T-cell (primary cell): ENCODE results near the gene TSPO. TPM values are rescaled to one million over a fixed set of nuclear protein-coding genes. Genes with fewer than 3 reads are reported as not detected.

ENCODE experiments used
- ATAC-seq, 4 experiments: fragments of 200-7000 bp in 3 of 4; fragments of 150-1000 bp in 1 of 4; cut with Tn5 transposase; replicated peaks in 1 of 4; 1 replicate in 3 of 4; 2 replicates in 1 of 4; pipeline ENCODE4 v1.10.0; 2021; ENCODE audit warnings: moderate library complexity in 3 of 4, mild to moderate bottlenecking in 2 of 4, moderate number of reproducible peaks in 1 of 4
- CTCF ChIA-PET, 2 donors: fragments of 300-600 bp; sonication (Branson Sonifier 250); formaldehyde crosslinking; loops; one replicate each; lab custom pipeline; 2022; ENCODE audit warnings: antibody characterized with exemption in 2 of 2; lab: Charles Lee
- POLR2A ChIA-PET, 2 donors: fragments of 300-600 bp; sonication (Branson Sonifier 250); formaldehyde crosslinking; loops; one replicate each; lab custom pipeline; 2022; ENCODE audit warnings: antibody characterized with exemption in 2 of 2; lab: Charles Lee
- DNase-seq, 35 experiments: peaks; one replicate each; pipeline versions ENCODE4 v3.0.0 to v3.0.0-alpha.2; 2013 to 2023
- H3K27ac ChIP-seq: one replicate; pipeline ENCODE4 v1.5.1; 2013; ENCODE audit warnings: low read length
- H3K27me3 ChIP-seq, 2 experiments: replicated peaks in 1 of 2; 1 replicate in 1 of 2; 2 replicates in 1 of 2; pipeline versions ENCODE4 v1.6.1 to v1.7.0; 2013; ENCODE audit warnings: low read length in 1 of 2, mixed read lengths in 1 of 2; ENCODE audit not compliant: control insufficient read depth in 2 of 2, insufficient read depth in 2 of 2; ENCODE audit errors: extremely low read depth in 1 of 2
- H3K36me3 ChIP-seq, 2 donors: 1 replicate in 1 of 2; 2 replicates in 1 of 2; pipeline versions ENCODE4 v1.6.1 to v1.7.0; 2013; ENCODE audit warnings: low read length in 1 of 2; ENCODE audit not compliant: control insufficient read depth in 2 of 2, insufficient read depth in 1 of 2; ENCODE audit errors: extremely low read depth in 1 of 2
- H3K4me1 ChIP-seq, 2 experiments: 1 replicate in 1 of 2; 2 replicates in 1 of 2; pipeline versions ENCODE4 v1.6.1 to v1.7.0; 2013; ENCODE audit warnings: low read length in 2 of 2, mixed read lengths in 1 of 2; ENCODE audit not compliant: insufficient read depth in 2 of 2, control insufficient read depth in 1 of 2; ENCODE audit errors: extremely low read depth in 1 of 2
- H3K4me3 ChIP-seq, 2 donors: 1 replicate in 1 of 2; 2 replicates in 1 of 2; pipeline versions ENCODE4 v1.5.1 to v1.7.0; 2013; ENCODE audit warnings: mild to moderate bottlenecking in 2 of 2, low read length in 1 of 2, moderate library complexity in 1 of 2; ENCODE audit not compliant: control insufficient read depth in 1 of 2; ENCODE audit errors: extremely low read depth in 1 of 2
- H3K9me3 ChIP-seq: 2 replicates; pipeline ENCODE4 v1.7.0; 2013
- H3K27ac Mint-ChIP-seq, 2 donors: one replicate each; pipeline ENCODE4 v1.8.0; 2020 to 2021; ENCODE audit warnings: mild to moderate bottlenecking in 2 of 2, mixed read lengths in 2 of 2
- H3K27me3 Mint-ChIP-seq, 2 donors: one replicate each; pipeline ENCODE4 v1.8.0; 2021 to 2022; ENCODE audit warnings: mixed read lengths in 2 of 2
- H3K36me3 Mint-ChIP-seq: one replicate; pipeline ENCODE4 v1.8.0; 2021; ENCODE audit warnings: mixed read lengths
- H3K4me1 Mint-ChIP-seq, 3 donors: one replicate each; pipeline ENCODE4 v1.8.0; 2020 to 2022; ENCODE audit warnings: mixed read lengths in 3 of 3, mild to moderate bottlenecking in 1 of 3
- H3K4me3 Mint-ChIP-seq, 3 donors: one replicate each; pipeline ENCODE4 v1.8.0; 2020 to 2022; ENCODE audit warnings: mild to moderate bottlenecking in 3 of 3, mixed read lengths in 3 of 3, moderate library complexity in 3 of 3
- H3K9me3 Mint-ChIP-seq, 3 donors: one replicate each; pipeline ENCODE4 v1.8.0; 2020 to 2022; ENCODE audit warnings: mixed read lengths in 3 of 3
- WGBS: methylation state at CpG from one replicate; pipeline ENCODE4 v1.1.5; 2013; ENCODE audit warnings: missing lambda C conversion rate; ENCODE audit not compliant: insufficient coverage; 5-methylcytosine and 5-hydroxymethylcytosine counted together
- total RNA-seq, 35 experiments: library from RNA in 6 of 35; stranded (reverse) in 6 of 35; fragments of 120-200 nt in 1 of 35; gene quantifications; one replicate each; pipeline versions ENCODE4 v1.2.1 to v1.2.4 and lab custom pipeline; 2013 to 2026

The TSPO gene
- total RNA-seq, 5 donors from 2014 or later (not counting 1 experiment from before 2014, with no cell fraction given), result 50.2 to 128 (median 101) TPM

- DNase-seq (no peak), ATAC-seq (peak in 1 of 4 experiments; percentile 44)
- H3K4me1 ChIP-seq, result peaks cover 0 to 3% of the 10 kb centered on the region in 2 experiments
- CTCF ChIA-PET, result no interaction called here
- H3K36me3 Mint-ChIP-seq, result peaks cover 12% of the 10 kb centered on the region
- H3K9me3 Mint-ChIP-seq, result no peaks in the 10 kb centered on the region
- no peak overlapping the region for H3K27ac Mint-ChIP-seq
- no peak overlapping the region for H3K27ac ChIP-seq
- H3K4me1 Mint-ChIP-seq, result peaks cover 0 to 4% (median 2%) of the 10 kb centered on the region in 3 donors
- H3K9me3 ChIP-seq, result no peaks in the 10 kb centered on the region
- 54% methylated on average over 17 of the region's 20 CpGs for WGBS
- H3K36me3 ChIP-seq, result peaks cover 13 to 17% of the 10 kb centered on the region in 2 donors
- H3K27me3 Mint-ChIP-seq, result no peaks in the 10 kb centered on the region
- H3K27me3 ChIP-seq, result peaks cover 0 to 6% of the 10 kb centered on the region in 2 experiments
- no peak overlapping the region for H3K4me3 Mint-ChIP-seq
- H3K4me3 ChIP-seq, result no peak overlapping the region
- POLR2A ChIA-PET, result no interaction called here
Measured at GRCh38 chr22:43128928-43129424, 22.4 kb upstream of the TSPO start.

DNA sequence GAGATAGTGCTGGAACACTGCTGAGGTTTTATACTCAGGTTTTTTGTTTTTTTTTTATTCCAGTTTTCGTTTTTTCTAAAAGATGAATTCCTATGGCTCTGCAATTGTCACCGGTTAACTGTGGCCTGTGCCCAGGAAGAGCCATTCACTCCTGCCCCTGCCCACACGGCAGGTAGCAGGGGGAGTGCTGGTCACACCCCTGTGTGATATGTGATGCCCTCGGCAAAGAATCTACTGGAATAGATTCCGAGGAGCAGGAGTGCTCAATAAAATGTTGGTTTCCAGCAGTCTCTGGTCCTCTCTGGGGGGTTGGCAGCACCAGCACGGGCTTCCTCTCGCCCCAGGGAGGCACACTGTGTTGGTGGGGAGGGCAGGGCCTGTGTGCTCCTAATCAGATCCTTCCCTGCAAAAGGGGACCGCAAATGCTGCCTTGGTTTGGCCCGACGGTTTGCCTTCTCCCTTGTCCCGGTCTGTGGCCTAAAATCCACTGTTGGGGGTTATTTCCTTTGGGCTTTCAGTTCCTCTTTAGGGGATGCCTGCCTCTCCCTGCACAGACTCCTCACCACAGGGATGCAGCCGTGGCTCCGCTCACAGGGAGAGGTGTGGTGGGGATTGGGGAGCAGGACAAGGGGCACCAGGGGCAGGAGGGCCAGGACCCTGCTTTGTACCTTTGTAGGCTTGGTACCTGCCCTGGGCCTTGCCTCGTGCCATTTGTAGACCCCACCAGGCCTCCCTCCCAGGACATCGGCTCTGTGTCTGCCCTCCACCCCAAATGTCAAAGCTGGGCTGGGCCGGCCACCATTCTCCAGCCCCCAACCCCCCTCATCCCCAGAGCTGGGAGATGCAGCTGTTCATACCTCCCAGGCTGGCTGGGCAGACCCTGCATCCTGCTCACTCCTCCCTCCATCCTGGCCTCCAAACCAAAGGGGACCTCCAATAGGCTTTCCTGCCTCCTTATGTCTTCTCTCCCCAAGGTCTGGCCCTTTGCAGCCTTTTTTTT is 21.6 kb upstream of the TSPO start:
- Histone ChIP-seq H3K27me3 (peaks cover 0 to 6% of the 10 kb centered on the region in 2 experiments), H3K4me3 (no peak overlapping the region), H3K27ac (no peak overlapping the region), H3K4me1 (peaks cover 0 to 3% of the 10 kb centered on the region in 2 experiments), H3K36me3 (peaks cover 16 to 19% of the 10 kb centered on the region in 2 donors), H3K9me3 (no peaks in the 10 kb centered on the region)
- Mint-ChIP-seq H3K9me3 (no peaks in the 10 kb centered on the region), H3K4me1 (peaks cover 0 to 4% (median 2%) of the 10 kb centered on the region in 3 donors), H3K27me3 (no peaks in the 10 kb centered on the region), H3K27ac (no peak overlapping the region), H3K36me3 (peaks cover 13% of the 10 kb centered on the region), H3K4me3 (no peak overlapping the region)
- CTCF ChIA-PET, result no interaction called here
- DNase-seq, result no peak
- ATAC-seq, result no peak
- WGBS, result 79% methylated on average over 7 of the region's 16 CpGs
- POLR2A ChIA-PET, result no interaction called here

DNA sequence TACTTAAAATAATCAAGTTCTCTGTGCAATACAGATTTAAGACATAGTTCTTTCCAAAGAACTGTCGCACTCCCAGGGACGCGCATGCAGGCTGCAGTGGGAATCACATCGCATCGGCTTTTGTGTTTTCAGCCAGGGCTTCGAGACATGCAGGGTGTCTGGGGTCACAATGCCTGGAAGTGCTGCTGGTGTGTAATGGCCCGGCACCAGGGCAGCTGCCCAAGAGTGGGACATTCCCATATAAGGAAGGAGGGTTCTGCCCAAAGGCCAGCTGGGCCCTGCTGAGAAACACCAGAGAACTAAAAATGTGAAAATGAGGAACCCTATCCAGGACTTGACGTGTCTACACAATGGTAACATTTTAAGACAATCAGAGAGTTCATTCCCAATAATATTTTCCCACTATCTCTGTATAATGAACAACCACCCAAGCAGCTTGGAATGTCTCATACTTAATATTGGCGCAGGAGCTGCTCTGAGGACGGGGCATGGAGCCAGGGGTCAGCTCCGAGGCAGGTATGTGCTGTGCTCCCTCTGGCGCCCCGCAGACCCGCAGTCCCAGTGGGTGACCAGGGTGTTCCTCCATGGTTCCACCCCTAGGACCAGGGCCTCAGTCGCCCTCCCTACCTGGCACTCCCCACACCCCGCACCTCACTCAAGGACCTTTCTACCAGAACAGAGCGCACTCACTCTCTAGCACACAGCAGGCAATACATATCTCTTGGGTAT is 19.4 kb upstream of the TSPO start:
- POLR2A ChIA-PET, result no interaction called here
- peaks cover 18% of the 10 kb centered on the region for H3K36me3 Mint-ChIP-seq

GRCh38 chr22:43133401-43133800 is 18.0 kb upstream of the TSPO start:
- Mint-ChIP-seq H3K27me3 (no peaks in the 10 kb centered on the region), H3K4me1 (peaks cover 0 to 4% (median 3%) of the 10 kb centered on the region in 3 donors), H3K27ac (no peak overlapping the region), H3K36me3 (peaks cover 26% of the 10 kb centered on the region), H3K9me3 (no peaks in the 10 kb centered on the region), H3K4me3 (no peak overlapping the region)
- DNase-seq (no peak), ATAC-seq (no peak)
- H3K4me1 ChIP-seq, result peaks cover 0 to 4% of the 10 kb centered on the region in 2 experiments
- H3K27ac ChIP-seq, result no peak overlapping the region
- WGBS, result 86% methylated on average over 4 of the region's 9 CpGs
- no peaks in the 10 kb centered on the region for H3K9me3 ChIP-seq
- ChIA-PET CTCF (no interaction called here), POLR2A (no interaction called here)
- H3K27me3 ChIP-seq, result peaks cover 0 to 6% of the 10 kb centered on the region in 2 experiments
- H3K4me3 ChIP-seq, result no peak overlapping the region
- peaks cover 21 to 41% of the 10 kb centered on the region in 2 donors for H3K36me3 ChIP-seq

More for the DNA sequence above, 19.4 kb upstream of the TSPO start:
- Histone ChIP-seq H3K4me3 (no peak overlapping the region), H3K4me1 (peaks cover 0 to 6% of the 10 kb centered on the region in 2 experiments), H3K9me3 (no peaks in the 10 kb centered on the region), H3K27ac (no peak overlapping the region), H3K27me3 (peaks cover 0 to 6% of the 10 kb centered on the region in 2 experiments), H3K36me3 (peaks cover 21 to 32% of the 10 kb centered on the region in 2 donors)
- DNase-seq (no peak), ATAC-seq (no peak)
- CTCF ChIA-PET, result interaction anchor here in 1 of 2 donors (0.5 kb wide), 1 partner anchor 13 kb away, joined by 4 read pairs; no protein-coding TSS in a partner anchor
- Mint-ChIP-seq H3K27ac (no peak overlapping the region), H3K4me3 (no peak overlapping the region), H3K9me3 (no peaks in the 10 kb centered on the region), H3K4me1 (peaks cover 3 to 4% (median 4%) of the 10 kb centered on the region in 3 donors), H3K27me3 (no peaks in the 10 kb centered on the region)
- WGBS, result 97% methylated on average over 15 of the region's 17 CpGs

DNA sequence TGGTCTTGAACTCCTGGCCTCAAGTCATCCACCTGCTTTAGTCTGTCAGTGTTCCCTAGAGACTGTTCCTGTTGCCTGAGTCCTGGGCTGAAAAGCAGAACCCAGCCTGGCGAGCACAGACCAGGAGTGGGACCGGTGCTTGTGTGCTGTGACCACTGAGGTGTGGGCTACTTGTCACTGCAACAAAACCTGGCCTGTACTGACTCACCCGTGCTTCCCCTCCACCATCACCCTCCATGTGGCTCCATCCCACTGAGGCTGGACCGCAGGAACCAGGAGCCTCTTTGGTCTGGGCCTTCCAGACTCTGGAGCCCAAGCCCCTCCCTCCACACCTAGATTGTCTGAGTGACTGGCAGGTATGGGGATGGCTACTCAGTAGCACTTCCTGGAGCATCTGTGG is 16.8 kb upstream of the TSPO start:
- CTCF ChIA-PET, result no interaction called here
- Mint-ChIP-seq H3K4me1 (peaks cover 0 to 5% (median 3%) of the 10 kb centered on the region in 3 donors), H3K9me3 (no peaks in the 10 kb centered on the region), H3K27me3 (no peaks in the 10 kb centered on the region), H3K36me3 (peaks cover 33% of the 10 kb centered on the region), H3K27ac (no peak overlapping the region), H3K4me3 (no peak overlapping the region)
- POLR2A ChIA-PET, result no interaction called here
- Histone ChIP-seq H3K4me3 (no peak overlapping the region), H3K36me3 (peaks cover 21 to 48% of the 10 kb centered on the region in 2 donors), H3K27ac (no peak overlapping the region), H3K27me3 (no peaks in the 10 kb centered on the region), H3K9me3 (no peaks in the 10 kb centered on the region), H3K4me1 (peaks cover 0 to 4% of the 10 kb centered on the region in 2 experiments)
- DNase-seq, result no peak
- 100% methylated on average over 3 of the region's 4 CpGs for WGBS
- no peak for ATAC-seq

DNA sequence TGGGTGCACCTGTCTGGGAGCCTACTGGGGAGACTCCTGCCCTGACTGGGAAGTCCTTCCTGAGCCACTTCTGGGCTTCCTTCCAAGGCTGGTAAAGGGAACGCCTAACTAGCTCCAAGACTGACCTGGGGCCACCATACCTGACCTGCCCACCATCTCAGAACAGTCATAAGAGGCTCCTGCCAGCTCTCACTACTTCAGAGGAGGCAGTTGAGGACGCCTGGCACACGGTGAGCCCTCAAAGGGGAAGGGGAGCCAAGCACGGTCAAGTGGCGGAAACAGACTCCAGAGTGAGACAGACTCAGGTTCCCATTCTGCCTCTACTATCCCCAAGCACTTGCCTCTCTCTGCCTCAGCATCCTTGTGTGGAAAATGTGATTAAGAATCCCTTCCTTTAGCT is 15.8 kb upstream of the TSPO start:
- Histone ChIP-seq H3K36me3 (peaks cover 21 to 53% of the 10 kb centered on the region in 2 donors), H3K27ac (no peak overlapping the region), H3K9me3 (no peaks in the 10 kb centered on the region), H3K4me1 (peaks cover 0 to 4% of the 10 kb centered on the region in 2 experiments), H3K4me3 (no peak overlapping the region), H3K27me3 (no peaks in the 10 kb centered on the region)
- peaks cover 0 to 5% (median 4%) of the 10 kb centered on the region in 3 donors for H3K4me1 Mint-ChIP-seq
- H3K36me3 Mint-ChIP-seq, result peaks cover 38% of the 10 kb centered on the region
- DNase-seq (no peak), ATAC-seq (no peak)
- ChIA-PET CTCF (interaction anchor here in 1 of 2 donors (0.9 kb wide), 1 partner anchor 11 kb away, joined by 3 read pairs; no protein-coding TSS in a partner anchor), POLR2A (no interaction called here)
- no peaks in the 10 kb centered on the region for H3K9me3 Mint-ChIP-seq
- no peaks in the 10 kb centered on the region for H3K27me3 Mint-ChIP-seq
- no peak overlapping the region for H3K27ac Mint-ChIP-seq
- no peak overlapping the region for H3K4me3 Mint-ChIP-seq
- WGBS, result 76% methylated on average over 3 of the region's 5 CpGs
